WTC11 (cell line): Measurements from ENCODE around the gene MACO1. TPM values are rescaled to one million over a fixed set of nuclear protein-coding genes. Genes with fewer than 3 reads are reported as not detected.

Experiments used
- ATAC-seq: fragments of 200-7000 bp; cut with Tn5 transposase; 2 replicates; pipeline ENCODE4 v1.10.0; 2021; ENCODE audit warnings: mild to moderate bottlenecking, moderate library complexity
- CTCF ChIA-PET: fragments of 300-600 bp; sonication (Branson Sonifier 250); formaldehyde crosslinking; loops from one replicate; lab custom pipeline; 2021; ENCODE audit warnings: antibody characterized with exemption; lab: Charles Lee
- POLR2A ChIA-PET: fragments of 350-600 bp; sonication (Branson Sonifier 250); formaldehyde crosslinking; loops from one replicate; lab custom pipeline; 2021; ENCODE audit warnings: antibody characterized with exemption; lab: Charles Lee
- DNase-seq: peaks from one replicate; pipeline ENCODE4 v3.0.0; 2021; ENCODE audit warnings: low spot score
- H3K27ac Mint-ChIP-seq: 2 replicates; pipeline ENCODE4 v1.8.0; 2021; ENCODE audit warnings: mixed read lengths
- H3K27me3 Mint-ChIP-seq: 2 replicates; pipeline ENCODE4 v1.8.0; 2021; ENCODE audit warnings: low read depth, mild to moderate bottlenecking, moderate library complexity, mixed read lengths
- H3K36me3 Mint-ChIP-seq: 2 replicates; pipeline ENCODE4 v1.8.0; 2021; ENCODE audit warnings: mixed read lengths
- H3K4me1 Mint-ChIP-seq: 2 replicates; pipeline ENCODE4 v1.8.0; 2022; ENCODE audit warnings: mixed read lengths
- H3K4me3 Mint-ChIP-seq: 2 replicates; pipeline ENCODE4 v1.8.0; 2021; ENCODE audit warnings: mild to moderate bottlenecking, moderate library complexity, mixed read lengths
- H3K9me3 Mint-ChIP-seq: 2 replicates; pipeline ENCODE4 v1.8.0; 2021; ENCODE audit warnings: mixed read lengths
- ARID4B ChIP-seq: sonication (generic); formaldehyde crosslinking; IDR thresholded peaks from 2 replicates; pipeline ENCODE4 v1.8.0; 2023; ENCODE audit warnings: missing genetic modification reagents, mild to moderate bottlenecking, borderline replicate concordance
- ATF1 ChIP-seq: sonication (generic); formaldehyde crosslinking; IDR thresholded peaks from 2 replicates; pipeline ENCODE4 v1.8.1; 2023; ENCODE audit warnings: mild to moderate bottlenecking, moderate library complexity, missing genetic modification reagents
- CTCF ChIP-seq: fragments of 200-600 bp; IDR thresholded peaks from 2 replicates; pipeline ENCODE4 v1.8.0; 2022; ENCODE audit warnings: antibody characterized with exemption
- ERG ChIP-seq: fragments of 250-450 bp; sonication (Bioruptor Pico); IDR thresholded peaks from 2 replicates; pipeline ENCODE4 v1.8.0; 2021; ENCODE audit warnings: mild to moderate bottlenecking
- FOXK1 ChIP-seq: sonication (generic); formaldehyde crosslinking; IDR thresholded peaks from 2 replicates; pipeline ENCODE4 v1.8.0; 2022; ENCODE audit warnings: mild to moderate bottlenecking, moderate library complexity, missing genetic modification reagents
- HMGA2 ChIP-seq: fragments of 250-450 bp; sonication (Bioruptor Pico); IDR thresholded peaks from 2 replicates; pipeline ENCODE4 v1.4.0; 2021; ENCODE audit warnings: mild to moderate bottlenecking, moderate library complexity
- IRF2 ChIP-seq: sonication (generic); formaldehyde crosslinking; IDR thresholded peaks from 2 replicates; pipeline ENCODE4 v1.8.0; 2022; ENCODE audit warnings: low read depth, missing genetic modification reagents, borderline replicate concordance
- JAZF1 ChIP-seq: fragments of 250-450 bp; sonication (Bioruptor Pico); IDR thresholded peaks from 2 replicates; pipeline ENCODE4 v1.9.0; 2021; ENCODE audit warnings: moderate library complexity, mild to moderate bottlenecking, inconsistent platforms
- MLX ChIP-seq: sonication (generic); formaldehyde crosslinking; IDR thresholded peaks from 2 replicates; pipeline ENCODE4 v1.8.1; 2023; ENCODE audit warnings: mild to moderate bottlenecking, missing genetic modification reagents, moderate library complexity
- NFE2L1 ChIP-seq: sonication (generic); formaldehyde crosslinking; IDR thresholded peaks from 2 replicates; pipeline ENCODE4 v1.8.1; 2023; ENCODE audit warnings: missing genetic modification reagents
- OVOL2 ChIP-seq: fragments of 250-450 bp; sonication (Bioruptor Pico); IDR thresholded peaks from 2 replicates; pipeline ENCODE4 v1.9.0; 2021; ENCODE audit warnings: mild to moderate bottlenecking, borderline replicate concordance
- RORB ChIP-seq: fragments of 250-450 bp; sonication (Bioruptor Pico); IDR thresholded peaks from 2 replicates; pipeline ENCODE4 v1.9.0; 2021; ENCODE audit warnings: mild to moderate bottlenecking
- SOX15 ChIP-seq: fragments of 250-450 bp; sonication (Bioruptor Pico); IDR thresholded peaks from 2 replicates; pipeline ENCODE4 v1.9.0; 2021; ENCODE audit warnings: mild to moderate bottlenecking
- TEAD1 ChIP-seq: sonication (generic); formaldehyde crosslinking; IDR thresholded peaks from 2 replicates; pipeline ENCODE4 v1.8.0; 2022; ENCODE audit warnings: mild to moderate bottlenecking, missing genetic modification reagents
- ZNF232 ChIP-seq: sonication (generic); formaldehyde crosslinking; IDR thresholded peaks from 2 replicates; pipeline ENCODE4 v1.8.0; 2022; ENCODE audit warnings: mild to moderate bottlenecking, missing genetic modification reagents
- ZNF671 ChIP-seq: fragments of 250-450 bp; sonication (Bioruptor Pico); IDR thresholded peaks from 2 replicates; pipeline ENCODE4 v1.8.0; 2021; ENCODE audit warnings: mild to moderate bottlenecking
- total RNA-seq: library from RNA; stranded (reverse); gene quantifications from 3 replicates; pipeline ENCODE4 v1.2.3, GENCODE V29; 2021

Gene MACO1
- total RNA-seq, 1 experiment from 2014 or later, result 9.5 TPM

GRCh38 chr1:25439287-25439686, 8.6 kb downstream of the MACO1 start:
- Mint-ChIP-seq H3K9me3 (no peaks in the 10 kb centered on the region), H3K36me3 (no peaks in the 10 kb centered on the region), H3K27ac (no peak overlapping the region)
- CTCF ChIA-PET, result no interaction called here
- POLR2A ChIA-PET, result no interaction called here
- TF ChIP-seq NFE2L1 (CRISPR knock-in tag), result no peak
- TF ChIP-seq ERG, result no peak
- no peak for TF ChIP-seq ZNF671 (CRISPR knock-in tag)
- no peak for TF ChIP-seq CTCF
- TF ChIP-seq MLX, result no peak
- no peak for TF ChIP-seq JAZF1 (CRISPR knock-in tag)
- no peak for TF ChIP-seq TEAD1 (CRISPR knock-in tag)
- no peak for TF ChIP-seq HMGA2 (CRISPR knock-in tag)
- no peak for TF ChIP-seq RORB
- TF ChIP-seq, all 79 proteins: peak for 0
- no peak for ATAC-seq
- H3K4me1 Mint-ChIP-seq, result no peaks in the 10 kb centered on the region
- no peak overlapping the region for H3K4me3 Mint-ChIP-seq
- DNase-seq, result no peak
- no peaks in the 10 kb centered on the region for H3K27me3 Mint-ChIP-seq

GRCh38 chr1:25442178-25442577, 11.5 kb downstream of the MACO1 start:
- H3K4me3 Mint-ChIP-seq, result no peak overlapping the region
- H3K4me1 Mint-ChIP-seq, result peaks cover 12% of the 10 kb centered on the region
- POLR2A ChIA-PET, result no interaction called here
- TF ChIP-seq SOX15 (CRISPR knock-in tag) (no peak), ZNF232 (no peak)
- no peaks in the 10 kb centered on the region for H3K27me3 Mint-ChIP-seq
- H3K9me3 Mint-ChIP-seq, result no peaks in the 10 kb centered on the region
- ATAC-seq (no peak), DNase-seq (no peak)
- no peaks in the 10 kb centered on the region for H3K36me3 Mint-ChIP-seq
- no peak overlapping the region for H3K27ac Mint-ChIP-seq
- CTCF ChIA-PET, result interaction anchor here (0.7 to 1.1 kb wide), 2 partner anchors 45 to 59 kb away, joined by 3 to 4 read pairs; no protein-coding TSS in a partner anchor

- POLR2A ChIA-PET, result interaction anchor here (0.7 kb wide), 1 partner anchor 80 kb away, joined by 3 read pairs; no protein-coding TSS in a partner anchor
Measured at GRCh38 chr1:25443030-25443699, 12.5 kb downstream of the MACO1 start.

More at GRCh38 chr1:25443030-25443699, 12.5 kb downstream of the MACO1 start:
- no peak for ATAC-seq
- DNase-seq, result no peak
- Mint-ChIP-seq H3K27ac (no peak overlapping the region), H3K27me3 (no peaks in the 10 kb centered on the region), H3K36me3 (peaks cover 3% of the 10 kb centered on the region; the same call in 1 of the 2 replicates), H3K9me3 (no peaks in the 10 kb centered on the region), H3K4me3 (no peak overlapping the region), H3K4me1 (peaks cover 18% of the 10 kb centered on the region)
- CTCF ChIA-PET, result interaction anchor here (1.1 kb wide), 1 partner anchor 44 kb away, joined by 4 read pairs; no protein-coding TSS in a partner anchor
- TF ChIP-seq ATF1 (CRISPR knock-in tag) (no peak), IRF2 (CRISPR knock-in tag) (no peak), OVOL2 (CRISPR knock-in tag) (no peak), ARID4B (CRISPR knock-in tag) (no peak), MLX (no peak), FOXK1 (CRISPR knock-in tag) (no peak)
